ENCODE data around the gene C19orf25. TPM values are rescaled to one million over a fixed set of nuclear protein-coding genes. Genes with fewer than 3 reads are reported as not detected.

The C19orf25 gene
- total and polyA plus RNA-seq, 10 of the 15 experiments (the other 5 are each of a cell fraction or from before 2014, with no cell fraction given), result 1.2 to 67.0 (median 25.6) TPM

GRCh38 chr19:1467215-1467489 lies 11.9 kb downstream of the C19orf25 start:
- Histone ChIP-seq H3K4me1 (ENCODE audit: control insufficient read depth, insufficient read depth, low read length) (peaks cover 7% of the 10 kb centered on the region), H3K9ac (ENCODE audit: control insufficient read depth, insufficient read depth, low read length) (no peak overlapping the region), H3K27me3 (replicated peaks in 1 of 2; ENCODE audit: control insufficient read depth in 2 of 2, insufficient read depth in 2 of 2, low read length in 1 of 2) (peaks cover 10 to 27% of the 10 kb centered on the region in 2 experiments), H3K27ac (ENCODE audit: control insufficient read depth, insufficient read depth) (no peak overlapping the region), H3K36me3 (ENCODE audit: control insufficient read depth in 2 of 2, insufficient read depth in 2 of 2, low read length in 1 of 2) (no peaks in the 10 kb centered on the region), H3K4me2 (ENCODE audit: control insufficient read depth, insufficient read depth) (no peak overlapping the region), H4K20me1 (ENCODE audit: control insufficient read depth, insufficient read depth) (peaks cover 7% of the 10 kb centered on the region), H2AFZ (ENCODE audit: control insufficient read depth, low read depth, low read length) (no peak overlapping the region), H3K9me3 (replicated peaks; ENCODE audit: control insufficient read depth, insufficient read depth, low read length) (no peaks in the 10 kb centered on the region), H3K4me3 (no peak overlapping the region), H3K79me2 (ENCODE audit: control insufficient read depth, insufficient read depth, low read length) (no peaks in the 10 kb centered on the region)
- RAD21 ChIA-PET (ENCODE audit: unreplicated experiment), result no interaction called here
- TF ChIP-seq SMC3 (IDR thresholded peaks at IDR 0.05; ENCODE audit: borderline replicate concordance, low read length), result no peak
- TF ChIP-seq ASH2L (IDR thresholded peaks at IDR 0.05; ENCODE audit: borderline replicate concordance, low read depth), result no peak
- TF ChIP-seq USF1 (IDR thresholded peaks at IDR 0.05; ENCODE audit: borderline replicate concordance, extremely low read length, insufficient read depth, low read depth, low read length), result no peak
- no peak for TF ChIP-seq PBX3 (IDR thresholded peaks at IDR 0.05; ENCODE audit: insufficient replicate concordance, low read depth, low read length)
- no peak for TF ChIP-seq CREM (IDR thresholded peaks at IDR 0.05; ENCODE audit: low read depth)
- no peak for TF ChIP-seq MTA3 (IDR thresholded peaks at IDR 0.05; ENCODE audit: borderline replicate concordance, low read length)
- TF ChIP-seq ZBTB33 (IDR thresholded peaks at IDR 0.05), result no peak
- no peak for TF ChIP-seq SUPT20H (IDR thresholded peaks at IDR 0.05; ENCODE audit: borderline replicate concordance, control insufficient read depth, low read depth, low read length)
- TF ChIP-seq JUNB (IDR thresholded peaks at IDR 0.05), result no peak
- TF ChIP-seq STAT3 (IDR thresholded peaks at IDR 0.05; ENCODE audit: low read depth, low read length), result no peak
- no peak for TF ChIP-seq RBBP5 (conservative IDR thresholded peaks at IDR 0.05)
- no peak for TF ChIP-seq BCL11A (IDR thresholded peaks at IDR 0.05; ENCODE audit: low read depth, low read length)
- no peak for TF ChIP-seq CREB1 (IDR thresholded peaks at IDR 0.05; ENCODE audit: low read depth)
- no peak for TF ChIP-seq RFX5 (IDR thresholded peaks at IDR 0.05; ENCODE audit: low read depth, low read length)
- CTCF ChIA-PET, result no interaction called here
- 9% methylated on average over 20 of the region's 36 CpGs for WGBS (ENCODE audit: insufficient coverage, insufficient replicate concordance, low lambda C conversion rate, missing lambda C conversion rate)
- ATAC-seq (no peak), FAIRE-seq (no peak), DNase-seq (ENCODE audit: low read depth, low spot score) (no peak)
- in situ Hi-C loops (cut with MboI), result no loop called here
- SMC1A ChIA-PET (ENCODE audit: uncharacterized antibody, unreplicated experiment), result no interaction called here
- POLR2A ChIA-PET, result no interaction called here
- BruUV-seq (replicated peaks), result no TSS peak
- intact Hi-C loops (cut with micrococcal nuclease; ENCODE audit: unreplicated experiment), result no loop called here

Data from GM12878 (cell line).